Smooth muscle cell (in vitro differentiated cells): Measurements from ENCODE around the gene SPACA9. TPM values are rescaled to one million over a fixed set of nuclear protein-coding genes. Genes with fewer than 3 reads are reported as not detected.

Experiments used
- DNase-seq: peaks from one replicate; lab custom pipeline; 2025; ENCODE audit not compliant: unreplicated experiment; lab: John Stamatoyannopoulos, UW
- H2AFZ ChIP-seq: fragments of 200-600 bp; sonication (generic); 2 replicates; pipeline ENCODE4 v1.6.0; 2016; ENCODE audit warnings: antibody characterized with exemption, low read depth, mild to moderate bottlenecking
- H3F3A ChIP-seq: fragments of 200-600 bp; sonication (generic); 2 replicates; pipeline ENCODE4 v1.6.0; 2017; ENCODE audit warnings: antibody characterized with exemption, low read depth
- H3K27ac ChIP-seq: fragments of 200-600 bp; sonication (generic); 2 replicates; pipeline ENCODE4 v1.5.1; 2016; ENCODE audit warnings: low read depth, mild to moderate bottlenecking
- H3K27me3 ChIP-seq: fragments of 200-600 bp; sonication (generic); 2 replicates; pipeline ENCODE4 v1.6.1; 2016; ENCODE audit warnings: low read depth, mild to moderate bottlenecking
- H3K36me3 ChIP-seq: fragments of 200-600 bp; sonication (generic); 2 replicates; pipeline ENCODE4 v1.5.1; 2016; ENCODE audit warnings: low read depth
- H3K4me1 ChIP-seq: fragments of 200-600 bp; sonication (generic); 2 replicates; pipeline ENCODE4 v1.5.1; 2016; ENCODE audit warnings: low read depth
- H3K4me2 ChIP-seq: fragments of 200-600 bp; sonication (generic); 2 replicates; pipeline ENCODE4 v1.6.0; 2016; ENCODE audit warnings: mild to moderate bottlenecking
- H3K4me3 ChIP-seq: fragments of 200-600 bp; sonication (generic); 2 replicates; pipeline ENCODE4 v1.5.1; 2016; ENCODE audit warnings: mild to moderate bottlenecking
- H3K79me2 ChIP-seq: fragments of 200-600 bp; sonication (generic); 2 replicates; pipeline ENCODE4 v1.6.0; 2016; ENCODE audit warnings: low read depth, mild to moderate bottlenecking
- H3K9ac ChIP-seq: fragments of 200-600 bp; sonication (generic); 2 replicates; pipeline ENCODE4 v1.6.0; 2016; ENCODE audit warnings: low read depth
- H3K9me3 ChIP-seq: fragments of 200-600 bp; sonication (generic); replicated peaks from 2 replicates; pipeline ENCODE4 v1.5.1; 2016; ENCODE audit warnings: low read depth
- H4K20me1 ChIP-seq: fragments of 200-600 bp; sonication (generic); 2 replicates; pipeline ENCODE4 v1.6.0; 2016; ENCODE audit warnings: low read depth
- CTCF ChIP-seq: fragments of 200-600 bp; sonication (generic); IDR thresholded peaks from 2 replicates; pipeline ENCODE4 v1.5.1; 2017; ENCODE audit warnings: borderline replicate concordance, mild to moderate bottlenecking, antibody characterized with exemption; ENCODE audit not compliant: insufficient read depth, poor library complexity, severe bottlenecking
- WGBS: methylation state at CpG from one replicate; pipeline ENCODE4 v1.1.7; 2016; ENCODE audit warnings: low lambda C conversion rate; 5-methylcytosine and 5-hydroxymethylcytosine counted together
- polyA plus RNA-seq: library from polyadenylated mRNA; unstranded; fragments of >200 nt; fragmentation: Nextera tagmentation; extraction: Ambion mirVana; gene quantifications from 2 replicates; pipeline ENCODE4 v1.2.1, GENCODE V29; 2016
- total RNA-seq: library from RNA; depleted of rRNA; stranded (reverse); fragments of >200 nt; gene quantifications from 2 replicates; pipeline ENCODE4 v1.2.3, GENCODE V29; 2014

The SPACA9 gene
- total and polyA plus RNA-seq, 2 experiments from 2014 or later, result 0.99 to 8.9 TPM

- Histone ChIP-seq H3K4me1 (no peaks in the 10 kb centered on the region), H3K4me2 (no peak overlapping the region), H3K27ac (no peak overlapping the region), H3K36me3 (peaks cover 28% of the 10 kb centered on the region), H3K9ac (no peak overlapping the region), H3K27me3 (no peaks in the 10 kb centered on the region), H3K4me3 (no peak overlapping the region), H2AFZ (no peak overlapping the region), H4K20me1 (peaks cover 30% of the 10 kb centered on the region), H3F3A (no peaks in the 10 kb centered on the region), H3K79me2 (peaks cover 2% of the 10 kb centered on the region), H3K9me3 (no peaks in the 10 kb centered on the region)
- WGBS, result 98% methylated on average over 7 of the region's 7 CpGs
- TF ChIP-seq CTCF, result no peak
- DNase-seq, result no peak
Measured at GRCh38 chr9:132927704-132928103, 49.0 kb downstream of the SPACA9 start.

GRCh38 chr9:132931178-132931735 lies 52.6 kb downstream of the SPACA9 start:
- Histone ChIP-seq H3K27me3 (no peaks in the 10 kb centered on the region), H3K4me2 (no peak overlapping the region), H3K4me3 (no peak overlapping the region), H3K9ac (no peak overlapping the region), H3K9me3 (no peaks in the 10 kb centered on the region), H2AFZ (no peak overlapping the region), H3K79me2 (peaks cover 14% of the 10 kb centered on the region), H3K4me1 (no peaks in the 10 kb centered on the region), H4K20me1 (peaks cover 58% of the 10 kb centered on the region), H3K27ac (no peak overlapping the region), H3K36me3 (peaks cover 9% of the 10 kb centered on the region), H3F3A (no peaks in the 10 kb centered on the region)
- TF ChIP-seq CTCF, result no peak
- WGBS, result 93% methylated on average over 9 of the region's 9 CpGs
- no peak for DNase-seq

GRCh38 chr9:132935026-132935425 lies 56.3 kb downstream of the SPACA9 start:
- no peak for DNase-seq
- H3K27me3 ChIP-seq, result no peaks in the 10 kb centered on the region

More at GRCh38 chr9:132935026-132935425, 56.3 kb downstream of the SPACA9 start:
- peaks cover 85% of the 10 kb centered on the region for H4K20me1 ChIP-seq
- no peaks in the 10 kb centered on the region for H3K9me3 ChIP-seq
- H2AFZ ChIP-seq, result no peak overlapping the region
- H3K4me3 ChIP-seq, result no peak overlapping the region
- 97% methylated on average over 6 of the region's 6 CpGs for WGBS
- no peak overlapping the region for H3K4me2 ChIP-seq
- H3K79me2 ChIP-seq, result peaks cover 48% of the 10 kb centered on the region
- no peak overlapping the region for H3K27ac ChIP-seq
- no peak overlapping the region for H3K9ac ChIP-seq
- TF ChIP-seq CTCF, result no peak
- no peaks in the 10 kb centered on the region for H3K4me1 ChIP-seq
- H3K36me3 ChIP-seq, result no peaks in the 10 kb centered on the region
- H3F3A ChIP-seq, result no peaks in the 10 kb centered on the region
